HFFc6 (cell line): ENCODE measurements around the gene NFU1. TPM values are rescaled to one million over a fixed set of nuclear protein-coding genes. Genes with fewer than 3 reads are reported as not detected.

Experiments
- DNase-seq: peaks from one replicate; pipeline ENCODE4 v3.0.0-alpha.2; 2018
- H3K27ac Mint-ChIP-seq: 2 replicates; pipeline ENCODE4 v1.8.0; 2020; ENCODE audit warnings: mild to moderate bottlenecking, mixed read lengths
- H3K27me3 Mint-ChIP-seq: 2 replicates; pipeline ENCODE4 v1.8.0; 2021; ENCODE audit warnings: mild to moderate bottlenecking, moderate library complexity, mixed read lengths; ENCODE audit not compliant: insufficient read depth
- H3K36me3 Mint-ChIP-seq: 2 replicates; pipeline ENCODE4 v1.8.0; 2021; ENCODE audit warnings: low read depth, mixed read lengths
- H3K4me1 Mint-ChIP-seq: 2 replicates; pipeline ENCODE4 v1.8.0; 2020; ENCODE audit warnings: low read depth, mixed read lengths
- H3K4me3 Mint-ChIP-seq: 2 replicates; pipeline ENCODE4 v1.8.0; 2020; ENCODE audit warnings: mild to moderate bottlenecking, moderate library complexity, mixed read lengths
- H3K9me3 Mint-ChIP-seq: 2 replicates; pipeline ENCODE4 v1.8.0; 2020; ENCODE audit warnings: mild to moderate bottlenecking, mixed read lengths
- CTCF ChIP-seq: fragments of 200-600 bp; sonication (generic); IDR thresholded peaks from 2 replicates; pipeline ENCODE4 v1.5.0; 2021; ENCODE audit warnings: antibody characterized with exemption, mild to moderate bottlenecking
- long read RNA-seq: library from polyadenylated mRNA; unstranded; transcript quantifications from one replicate; pipeline ENCODE4 v2.0.0, GENCODE V29; 2019
- total RNA-seq, 6 experiments: library from RNA; stranded (reverse); fragmentation: NEBNext Ultra II Directional; extraction: Animal tissue kit (Norgen Biotek cat#: 25700); gene quantifications; 2 replicates in 1 of 6; 3 replicates in 5 of 6; pipeline ENCODE4 v1.2.3, GENCODE V29; 2021

The NFU1 gene
- total RNA-seq: 10 to 100 TPM; 60.8 to 76.4 (median 71.6) TPM
- long read RNA-seq, transcript NFU1-203 (8 exons, 1,467 nt): major isoform, 28 of 30 reads
- long read RNA-seq, partial matches to known transcripts: 1 of 30 reads
- long read RNA-seq, other reads (novel, unspliced or antisense): 1 of 30 reads

GRCh38 chr2:69436938-69437750 lies at the start of gene NFU1:
Gene NFU1 (minus strand): TSS chr2:69437435. CDS start chr2:69437422, 13 bp downstream.
- TF ChIP-seq CTCF: peak; percentile 81
- peaks cover 8% of the 10 kb centered on the region for H3K9me3 Mint-ChIP-seq
- peaks cover 26% of the 10 kb centered on the region for H3K4me1 Mint-ChIP-seq
- H3K27me3 Mint-ChIP-seq: no peaks in the 10 kb centered on the region; the same call in 1 of the 2 replicates
- peak; percentile 94 for DNase-seq
- peak within 1 kb of the TSS; percentile 99 for H3K4me3 Mint-ChIP-seq
- H3K36me3 Mint-ChIP-seq: peaks cover 15% of the 10 kb centered on the region
- H3K27ac Mint-ChIP-seq: peak within 1 kb of the TSS; percentile 98

- H3K4me1 Mint-ChIP-seq: no peaks in the 10 kb centered on the region
- no peak for DNase-seq
- TF ChIP-seq CTCF: no peak
- peaks cover 26% of the 10 kb centered on the region for H3K36me3 Mint-ChIP-seq
- H3K27ac Mint-ChIP-seq: no peak overlapping the region
- no peaks in the 10 kb centered on the region for H3K9me3 Mint-ChIP-seq
- H3K4me3 Mint-ChIP-seq: no peak overlapping the region
- no peaks in the 10 kb centered on the region; the same call in 1 of the 2 replicates for H3K27me3 Mint-ChIP-seq
Observed at GRCh38 chr2:69483696-69484095, 46.5 kb upstream of the NFU1 start.

- Mint-ChIP-seq H3K36me3 (peaks cover 22% of the 10 kb centered on the region), H3K27ac (no peak overlapping the region), H3K4me1 (no peaks in the 10 kb centered on the region), H3K27me3 (no peaks in the 10 kb centered on the region; the same call in 1 of the 2 replicates), H3K4me3 (no peak overlapping the region), H3K9me3 (no peaks in the 10 kb centered on the region)
- no peak for DNase-seq
- TF ChIP-seq CTCF: no peak
Observed at GRCh38 chr2:69483024-69483423, 45.8 kb upstream of the NFU1 start.

GRCh38 chr2:69482471-69482870 lies 45.2 kb upstream of the NFU1 start:
- Mint-ChIP-seq H3K9me3 (no peaks in the 10 kb centered on the region), H3K36me3 (peaks cover 22% of the 10 kb centered on the region), H3K27me3 (no peaks in the 10 kb centered on the region; the same call in 1 of the 2 replicates), H3K4me1 (no peaks in the 10 kb centered on the region), H3K27ac (no peak overlapping the region), H3K4me3 (no peak overlapping the region)
- no peak for DNase-seq
- no peak for TF ChIP-seq CTCF

GRCh38 chr2:69481421-69481820 lies 44.2 kb upstream of the NFU1 start:
- peaks cover 26% of the 10 kb centered on the region for H3K36me3 Mint-ChIP-seq

More at GRCh38 chr2:69481421-69481820, 44.2 kb upstream of the NFU1 start:
- Mint-ChIP-seq H3K9me3 (no peaks in the 10 kb centered on the region), H3K4me1 (no peaks in the 10 kb centered on the region), H3K4me3 (no peak overlapping the region), H3K27me3 (no peaks in the 10 kb centered on the region; the same call in 1 of the 2 replicates), H3K27ac (no peak overlapping the region)
- TF ChIP-seq CTCF: no peak
- no peak for DNase-seq
